K562 (cell line): ENCODE data around the gene HTR4. TPM values are rescaled to one million over a fixed set of nuclear protein-coding genes. Genes with fewer than 3 reads are reported as not detected.

Source experiments
- ATAC-seq: fragments of 200-7000 bp; cut with Tn5 transposase; 3 replicates; pipeline ENCODE4 v1.9.1; 2020; ENCODE audit warnings: moderate library complexity
- BruUV-seq: library from RNA; stranded (reverse); fragments of 400-500 nt; replicated peaks from 2 replicates; lab custom pipeline; 2021; lab: Mats Ljungman, UMichigan
- CTCF ChIA-PET: fragments of 300-600 bp; formaldehyde crosslinking; extraction: SDS; loops from one replicate; lab custom pipeline; 2021; ENCODE audit warnings: low intra/inter-chr PET ratio; lab: Yijun Ruan, JAX
- POLR2A ChIA-PET: fragments of 300-600, 350-650 bp; sonication (Branson Sonifier 250); formaldehyde crosslinking; extraction: SDS; loops from one replicate; lab custom pipeline; 2021; ENCODE audit warnings: antibody characterized with exemption, inconsistent platforms; lab: Yijun Ruan, JAX
- DNase-seq, 4 experiments: peaks; one replicate each; pipeline versions ENCODE4 v3.0.0 to v3.0.0-alpha.2; 2011 to 2018; ENCODE audit warnings: low spot score in 3 of 4, mixed read lengths in 3 of 4; ENCODE audit errors: extremely low read depth in 1 of 4
- FAIRE-seq: peaks from 2 replicates; lab custom pipeline; 2011; peaks lifted over from hg19 to GRCh38; lab: Jason Lieb, UNC
- H2AFZ ChIP-seq: 2 replicates; pipeline ENCODE4 v1.6.0; 2011; ENCODE audit warnings: low read depth, low read length, control low read depth, inconsistent platforms
- H3K27ac ChIP-seq: fragments of 200-600 bp; 3 replicates; pipeline ENCODE4 v1.8.0; 2011; ENCODE audit warnings: low read depth, mild to moderate bottlenecking, control low read depth, inconsistent platforms, low read length, moderate library complexity, mixed read lengths; ENCODE audit errors: extremely low read depth
- H3K27me3 ChIP-seq, 2 experiments: fragments of 300-600 bp in 1 of 2; 2 replicates in 1 of 2; 3 replicates in 1 of 2; pipeline versions ENCODE4 v1.6.0 to v1.8.0; 2011; ENCODE audit warnings: inconsistent platforms in 2 of 2, low read length in 2 of 2, mild to moderate bottlenecking in 1 of 2, mixed read lengths in 1 of 2, moderate library complexity in 1 of 2; ENCODE audit not compliant: control insufficient read depth in 2 of 2, insufficient read depth in 2 of 2
- H3K36me3 ChIP-seq: fragments of 300-600 bp; 3 replicates; pipeline ENCODE4 v1.8.0; 2011; ENCODE audit warnings: mild to moderate bottlenecking, low read length, inconsistent platforms; ENCODE audit not compliant: control insufficient read depth, insufficient read depth
- H3K4me1 ChIP-seq, 2 experiments: fragments of 200-600 bp in 1 of 2; replicated peaks in 1 of 2; 2 replicates in 1 of 2; 3 replicates in 1 of 2; pipeline versions ENCODE4 v1.5.1 to v1.8.0; 2011; ENCODE audit warnings: inconsistent platforms in 2 of 2, low read length in 2 of 2, mild to moderate bottlenecking in 1 of 2, mixed read lengths in 1 of 2, moderate library complexity in 1 of 2; ENCODE audit not compliant: control insufficient read depth in 2 of 2, insufficient read depth in 2 of 2
- H3K4me2 ChIP-seq: 2 replicates; pipeline ENCODE4 v1.6.1; 2011; ENCODE audit warnings: low read length, control low read depth, inconsistent platforms, mixed read lengths; ENCODE audit not compliant: insufficient read depth
- H3K4me3 ChIP-seq: fragments of 200-600 bp; sonication (generic), shearing (Covaris generic); 2 replicates; pipeline ENCODE4 v1.5.1; 2016; ENCODE audit warnings: control low read depth, inconsistent platforms
- H3K79me2 ChIP-seq: fragments of 200-600 bp; 3 replicates; pipeline ENCODE4 v1.8.0; 2011; ENCODE audit warnings: low read length, inconsistent platforms; ENCODE audit not compliant: control insufficient read depth, insufficient read depth
- H3K9ac ChIP-seq, 2 experiments: 2 replicates each; pipeline versions ENCODE4 v1.6.0 to v1.6.1; 2011; ENCODE audit warnings: low read depth in 2 of 2, low read length in 2 of 2, control low read depth in 1 of 2, inconsistent platforms in 1 of 2, mild to moderate bottlenecking in 1 of 2, mixed read lengths in 1 of 2; ENCODE audit not compliant: insufficient read depth in 1 of 2
- H3K9me1 ChIP-seq: one replicate; pipeline ENCODE4 v1.6.0; 2011; ENCODE audit warnings: inconsistent platforms, mild to moderate bottlenecking, low read length, moderate library complexity; ENCODE audit not compliant: control insufficient read depth, insufficient read depth
- H3K9me3 ChIP-seq: replicated peaks from 2 replicates; pipeline ENCODE4 v1.5.1; 2011; ENCODE audit warnings: low read depth, low read length, inconsistent platforms; ENCODE audit not compliant: control insufficient read depth, insufficient read depth
- H4K20me1 ChIP-seq: replicated peaks from 2 replicates; pipeline ENCODE4 v1.6.1; 2011; ENCODE audit warnings: low read length, inconsistent platforms, mixed read lengths; ENCODE audit not compliant: control insufficient read depth, insufficient read depth
- ARID1B ChIP-seq: fragments of 450-650 bp; IDR thresholded peaks from 2 replicates; pipeline ENCODE4 v1.6.1; 2016; ENCODE audit warnings: antibody characterized with exemption, mild to moderate bottlenecking, inconsistent platforms
- DEAF1 ChIP-seq: fragments of 450-650 bp; formaldehyde crosslinking; IDR thresholded peaks from 2 replicates; pipeline ENCODE4 v1.4.0; 2020; ENCODE audit warnings: mild to moderate bottlenecking, moderate library complexity
- PPARD ChIP-seq: fragments of 250-450 bp; sonication (Bioruptor Pico); IDR thresholded peaks from 2 replicates; pipeline ENCODE4 v1.8.0; 2022; ENCODE audit warnings: inconsistent platforms, mild to moderate bottlenecking, moderate library complexity
- RAD21 ChIP-seq, 2 experiments: fragments of 250-450 bp in 1 of 2; fragments of 450-650 bp in 1 of 2; sonication (Bioruptor Pico) in 1 of 2; formaldehyde crosslinking in 1 of 2; IDR thresholded peaks in 1 of 2; conservative IDR thresholded peaks in 1 of 2; 2 replicates each; pipeline versions ENCODE4 v1.4.0 to v1.8.0; 2020 to 2022; ENCODE audit warnings: mild to moderate bottlenecking in 2 of 2, moderate library complexity in 1 of 2
- RFX7 ChIP-seq: fragments of 250-450 bp; sonication (Bioruptor Pico); IDR thresholded peaks from 2 replicates; pipeline ENCODE4 v1.5.1; 2021; ENCODE audit warnings: mild to moderate bottlenecking
- SPI1 ChIP-seq: IDR thresholded peaks from 2 replicates; pipeline ENCODE4 v1.6.1; 2011; ENCODE audit warnings: low read depth, low read length, control low read depth, borderline replicate concordance
- WGBS: fragments of 100-300 bp; shearing (Covaris generic); methylation state at CpG from one replicate; pipeline ENCODE4 v1.1.6; 2016; ENCODE audit warnings: low coverage, mixed read lengths; ENCODE audit not compliant: insufficient coverage; ENCODE audit errors: missing lambda C conversion rate; 5-methylcytosine and 5-hydroxymethylcytosine counted together
- in situ Hi-C: fragments of 300-500 bp; cut with MboI; formaldehyde crosslinking; loops from 4 replicates; pipeline ENCODE4 v1.15.0; 2018; ENCODE audit warnings: inconsistent platforms, mixed read lengths
- intact Hi-C: fragments of 100-400 bp; cut with micrococcal nuclease; formaldehyde crosslinking; loops from 2 replicates; pipeline ENCODE4 v1.14.2; 2022
- polyA plus RNA-seq, 8 experiments: library from polyadenylated mRNA; depleted of rRNA in 4 of 8; stranded (reverse) in 5 of 8; unstranded in 3 of 8; fragments of >200 nt; fragmentation: Nextera tagmentation in 2 of 8; fragmentation: Illumina TruSeq in 1 of 8; extraction: Ambion mirVana in 2 of 8; extraction: Trizol in 1 of 8; gene quantifications; 2 replicates each; pipeline versions ENCODE4 v1.2.1 to v1.2.3, GENCODE V29; 2011 to 2014; ENCODE audit warnings: inconsistent platforms in 1 of 8, missing spikeins in 1 of 8
- total RNA-seq, 7 experiments: library from RNA; depleted of rRNA in 6 of 7; stranded (reverse); fragments of >200 nt in 6 of 7; fragmentation: Illumina TruSeq in 2 of 7; extraction: Trizol in 2 of 7; gene quantifications; 2 replicates each; pipeline versions ENCODE4 v1.2.1 to v1.2.3, GENCODE V29; 2011 to 2021; ENCODE audit warnings: low replicate concordance in 1 of 7
- TF ChIP-seq, protein P1 (sequence below), 2 experiments: fragments of 450-650 bp; formaldehyde crosslinking in 1 of 2; IDR thresholded peaks; 2 replicates each; pipeline versions ENCODE4 v1.4.0 to v1.6.1; 2014 to 2020; ENCODE audit warnings: mild to moderate bottlenecking in 2 of 2, borderline replicate concordance in 1 of 2, low read depth in 1 of 2

HTR4 gene
- total and polyA plus RNA-seq, 9 of the 15 experiments (the other 6 are each of a cell fraction or from before 2014, with no cell fraction given) = 0.13 TPM; not detected in 8

DNA sequence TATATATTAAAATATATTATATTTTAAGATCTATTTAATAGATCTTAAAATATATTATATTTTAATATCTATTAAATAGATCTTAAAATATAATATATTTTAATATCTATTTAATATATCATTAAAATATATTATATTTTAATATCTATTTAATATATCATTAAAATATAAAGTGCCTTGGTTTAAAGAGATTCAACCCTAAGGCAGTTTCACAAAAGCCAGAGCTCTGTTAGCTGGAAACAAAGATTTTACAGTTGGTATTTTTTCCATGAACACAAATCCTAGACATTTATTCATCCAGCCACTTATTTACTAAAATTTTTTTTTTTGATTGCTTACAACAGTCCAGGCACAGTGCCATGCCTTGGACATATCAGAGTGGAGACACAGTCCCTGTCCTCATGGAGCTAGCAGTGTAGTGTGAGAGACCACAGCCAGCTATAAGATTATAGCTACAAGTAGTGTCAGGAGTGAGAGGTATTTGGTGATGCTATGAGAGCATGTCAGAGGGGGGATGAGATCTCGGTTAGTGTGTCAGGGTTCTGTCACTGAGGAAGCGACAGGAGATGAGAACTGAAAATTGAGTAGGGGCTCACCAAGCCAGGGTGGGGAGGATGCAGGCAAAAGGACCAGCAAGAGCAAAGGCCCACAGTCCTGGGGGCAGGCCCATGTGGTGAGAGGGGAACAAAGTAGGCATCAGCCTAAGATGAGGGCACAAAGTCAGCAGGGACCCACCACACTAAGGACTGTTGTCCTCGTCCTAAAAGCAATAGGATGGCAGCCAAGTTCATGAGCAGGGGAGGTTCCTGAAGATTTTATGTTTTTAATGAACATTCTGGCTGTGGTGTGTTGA lies 196.1 kb downstream of the HTR4 start (continued):
- no peak for TF ChIP-seq DEAF1
- TF ChIP-seq, all 486 proteins: peak for 0

DNA sequence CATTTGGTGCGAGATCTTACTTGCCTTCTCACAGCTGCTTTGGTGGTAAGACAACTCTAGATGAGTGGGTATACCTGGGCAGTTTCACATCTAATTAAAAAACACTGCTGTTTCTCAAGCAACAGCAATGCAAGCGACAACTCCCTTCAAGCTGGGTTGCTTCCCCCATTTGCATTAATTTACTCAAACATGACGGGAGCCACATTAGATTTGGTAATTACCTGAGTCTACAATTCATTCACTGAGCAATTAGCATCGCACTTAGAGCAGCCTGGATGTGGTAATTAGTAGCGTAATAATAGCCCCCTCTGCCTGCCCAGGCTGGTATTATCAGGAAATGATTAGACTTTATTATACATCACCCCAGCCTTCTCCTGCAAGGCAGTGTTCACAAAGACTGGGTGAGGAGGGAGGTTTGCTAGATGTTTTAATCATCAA lies 197.1 kb downstream of the HTR4 start:
- WGBS = 15% methylated on average over 5 of the region's 5 CpGs
- Histone ChIP-seq H3K4me2 (no peak overlapping the region), H3K27ac (no peak overlapping the region), H3K9ac (no peak overlapping the region), H3K36me3 (no peaks in the 10 kb centered on the region), H4K20me1 (no peaks in the 10 kb centered on the region), H3K9me1 (no peaks in the 10 kb centered on the region), H2AFZ (no peak overlapping the region), H3K4me3 (no peak overlapping the region), H3K9me3 (no peaks in the 10 kb centered on the region), H3K4me1 (no peaks in the 10 kb centered on the region), H3K27me3 (peaks cover 0 to 7% of the 10 kb centered on the region in 2 experiments; a peak in 2 of 5 replicates), H3K79me2 (no peaks in the 10 kb centered on the region)
- FAIRE-seq (peak; percentile 19), DNase-seq (peak in 3 of 4 experiments; percentile 16 to 19 (median 17)), ATAC-seq (peak; percentile 79)
- intact Hi-C loops = no loop called here
- POLR2A ChIA-PET = no interaction called here
- no TSS peak for BruUV-seq
- in situ Hi-C loops = no loop called here
- CTCF ChIA-PET = interaction anchor here (0.6 to 0.7 kb wide), 2 partner anchors 231 to 597 kb away, joined by 3 read pairs; no protein-coding TSS in a partner anchor
- TF ChIP-seq, protein P1, sequence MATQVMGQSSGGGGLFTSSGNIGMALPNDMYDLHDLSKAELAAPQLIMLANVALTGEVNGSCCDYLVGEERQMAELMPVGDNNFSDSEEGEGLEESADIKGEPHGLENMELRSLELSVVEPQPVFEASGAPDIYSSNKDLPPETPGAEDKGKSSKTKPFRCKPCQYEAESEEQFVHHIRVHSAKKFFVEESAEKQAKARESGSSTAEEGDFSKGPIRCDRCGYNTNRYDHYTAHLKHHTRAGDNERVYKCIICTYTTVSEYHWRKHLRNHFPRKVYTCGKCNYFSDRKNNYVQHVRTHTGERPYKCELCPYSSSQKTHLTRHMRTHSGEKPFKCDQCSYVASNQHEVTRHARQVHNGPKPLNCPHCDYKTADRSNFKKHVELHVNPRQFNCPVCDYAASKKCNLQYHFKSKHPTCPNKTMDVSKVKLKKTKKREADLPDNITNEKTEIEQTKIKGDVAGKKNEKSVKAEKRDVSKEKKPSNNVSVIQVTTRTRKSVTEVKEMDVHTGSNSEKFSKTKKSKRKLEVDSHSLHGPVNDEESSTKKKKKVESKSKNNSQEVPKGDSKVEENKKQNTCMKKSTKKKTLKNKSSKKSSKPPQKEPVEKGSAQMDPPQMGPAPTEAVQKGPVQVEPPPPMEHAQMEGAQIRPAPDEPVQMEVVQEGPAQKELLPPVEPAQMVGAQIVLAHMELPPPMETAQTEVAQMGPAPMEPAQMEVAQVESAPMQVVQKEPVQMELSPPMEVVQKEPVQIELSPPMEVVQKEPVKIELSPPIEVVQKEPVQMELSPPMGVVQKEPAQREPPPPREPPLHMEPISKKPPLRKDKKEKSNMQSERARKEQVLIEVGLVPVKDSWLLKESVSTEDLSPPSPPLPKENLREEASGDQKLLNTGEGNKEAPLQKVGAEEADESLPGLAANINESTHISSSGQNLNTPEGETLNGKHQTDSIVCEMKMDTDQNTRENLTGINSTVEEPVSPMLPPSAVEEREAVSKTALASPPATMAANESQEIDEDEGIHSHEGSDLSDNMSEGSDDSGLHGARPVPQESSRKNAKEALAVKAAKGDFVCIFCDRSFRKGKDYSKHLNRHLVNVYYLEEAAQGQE (IDR thresholded peaks at IDR 0.05; ENCODE audit: borderline replicate concordance) = peak; percentile 6; the same call in 1 of the 2 replicates
- TF ChIP-seq, protein P1 (CRISPR knock-in tag; IDR thresholded peaks at IDR 0.05; ENCODE audit: low read depth) = no peak
- TF ChIP-seq RAD21 (CRISPR knock-in tag; conservative IDR thresholded peaks at IDR 0.05 in 1 of 2, IDR thresholded peaks at IDR 0.05 in 1 of 2) = peak in 1 of 2 experiments; percentile 44; a peak in 2 of 4 replicates
- no peak for TF ChIP-seq ARID1B
- no peak for TF ChIP-seq PPARD (CRISPR knock-in tag)
- no peak for TF ChIP-seq SPI1
- no peak for TF ChIP-seq RFX7
